GM18526 (cell line): ENCODE results near the gene FAM3B.

ENCODE experiments used
- POLR2A ChIP-seq: IDR thresholded peaks from 3 replicates; pipeline ENCODE4 v1.6.1; 2011; ENCODE audit not compliant: insufficient read length; ENCODE audit errors: extremely low read depth

The FAM3B gene

GRCh38 chr21:41367945-41368734 is 51.5 kb downstream of the FAM3B start:
- TF ChIP-seq POLR2A = no peak

- TF ChIP-seq POLR2A = no peak
Measured at GRCh38 chr21:41368735-41369104, 52.1 kb downstream of the FAM3B start.

- TF ChIP-seq POLR2A = no peak
Measured at GRCh38 chr21:41369105-41369919, 52.7 kb downstream of the FAM3B start.

GRCh38 chr21:41369920-41370839 is 53.6 kb downstream of the FAM3B start:
- no peak for TF ChIP-seq POLR2A

- no peak for TF ChIP-seq POLR2A
Measured at GRCh38 chr21:41370840-41371684, 54.5 kb downstream of the FAM3B start.

- no peak for TF ChIP-seq POLR2A
Measured at GRCh38 chr21:41371685-41372030, 55.1 kb downstream of the FAM3B start.

GRCh38 chr21:41373253-41373652 is 56.7 kb downstream of the FAM3B start:
- no peak for TF ChIP-seq POLR2A

- no peak for TF ChIP-seq POLR2A
Measured at GRCh38 chr21:41373763-41374162, 57.2 kb downstream of the FAM3B start.

GRCh38 chr21:41374177-41374712 is 57.6 kb downstream of the FAM3B start:
- no peak for TF ChIP-seq POLR2A

GRCh38 chr21:41374867-41375533 is 58.4 kb downstream of the FAM3B start:
- TF ChIP-seq POLR2A = no peak

GRCh38 chr21:41375875-41376274 is 59.3 kb downstream of the FAM3B start:
- no peak for TF ChIP-seq POLR2A

- TF ChIP-seq POLR2A = no peak
Measured at GRCh38 chr21:41377715-41378114, 61.1 kb downstream of the FAM3B start.

GRCh38 chr21:41378849-41379248 is 62.2 kb downstream of the FAM3B start:
- TF ChIP-seq POLR2A = no peak

- no peak for TF ChIP-seq POLR2A
Measured at GRCh38 chr21:41379901-41380300, 63.3 kb downstream of the FAM3B start.
